HG02759 (cell line): Measurements from ENCODE around the gene AP2A2.

ENCODE experiments used
- ATAC-seq: cut with Tn5 transposase; IDR thresholded peaks from one replicate; pipeline ENCODE4 v1.9.1; 2021; ENCODE audit warnings: mild to moderate bottlenecking, moderate library complexity; ENCODE audit not compliant: unreplicated experiment

The AP2A2 gene

GRCh38 chr11:924406-925157, 1.1 kb upstream of the AP2A2 start:
- ATAC-seq, result no peak

GRCh38 chr11:925158-925495, 543 bp upstream of the AP2A2 start:
- no peak for ATAC-seq

- ATAC-seq, result no peak
Measured at GRCh38 chr11:926341-926916, 759 bp downstream of the AP2A2 start.

GRCh38 chr11:927871-928270, 2.2 kb downstream of the AP2A2 start:
- no peak for ATAC-seq

GRCh38 chr11:928786-929185, 3.1 kb downstream of the AP2A2 start:
- no peak for ATAC-seq

- ATAC-seq, result no peak
Measured at GRCh38 chr11:929405-929804, 3.7 kb downstream of the AP2A2 start.

- no peak for ATAC-seq
Measured at GRCh38 chr11:931385-931784, 5.7 kb downstream of the AP2A2 start.

- ATAC-seq, result no peak
Measured at GRCh38 chr11:932435-932834, 6.8 kb downstream of the AP2A2 start.

GRCh38 chr11:933142-933851, 7.6 kb downstream of the AP2A2 start:
- no peak for ATAC-seq

GRCh38 chr11:933936-934335, 8.3 kb downstream of the AP2A2 start:
- no peak for ATAC-seq

GRCh38 chr11:934527-934926, 8.9 kb downstream of the AP2A2 start:
- ATAC-seq, result no peak

- no peak for ATAC-seq
Measured at GRCh38 chr11:936199-936598, 10.5 kb downstream of the AP2A2 start.

- no peak for ATAC-seq
Measured at GRCh38 chr11:937841-938261, 12.2 kb downstream of the AP2A2 start.

- no peak for ATAC-seq
Measured at GRCh38 chr11:940496-941135, 14.9 kb downstream of the AP2A2 start.

GRCh38 chr11:942823-943222, 17.2 kb downstream of the AP2A2 start:
- no peak for ATAC-seq

- ATAC-seq, result no peak
Measured at GRCh38 chr11:944711-945470, 19.2 kb downstream of the AP2A2 start.

GRCh38 chr11:945986-946385, 20.3 kb downstream of the AP2A2 start:
- no peak for ATAC-seq

- ATAC-seq, result no peak
Measured at GRCh38 chr11:947744-948143, 22.1 kb downstream of the AP2A2 start.

- ATAC-seq, result no peak
Measured at GRCh38 chr11:951507-951906, 25.8 kb downstream of the AP2A2 start.

GRCh38 chr11:952406-953385, 27.0 kb downstream of the AP2A2 start:
- ATAC-seq, result no peak
